HG03064 (cell line): ENCODE results near the gene BMP7.

ENCODE experiments used
- ATAC-seq: cut with Tn5 transposase; IDR thresholded peaks from one replicate; pipeline ENCODE4 v1.9.1; 2021; ENCODE audit warnings: low read depth; ENCODE audit not compliant: unreplicated experiment

BMP7 gene

GRCh38 chr20:57236813-57237584 lies 29.4 kb downstream of the BMP7 start:
- no peak for ATAC-seq

GRCh38 chr20:57234556-57235251 lies 31.7 kb downstream of the BMP7 start:
- no peak for ATAC-seq

DNA sequence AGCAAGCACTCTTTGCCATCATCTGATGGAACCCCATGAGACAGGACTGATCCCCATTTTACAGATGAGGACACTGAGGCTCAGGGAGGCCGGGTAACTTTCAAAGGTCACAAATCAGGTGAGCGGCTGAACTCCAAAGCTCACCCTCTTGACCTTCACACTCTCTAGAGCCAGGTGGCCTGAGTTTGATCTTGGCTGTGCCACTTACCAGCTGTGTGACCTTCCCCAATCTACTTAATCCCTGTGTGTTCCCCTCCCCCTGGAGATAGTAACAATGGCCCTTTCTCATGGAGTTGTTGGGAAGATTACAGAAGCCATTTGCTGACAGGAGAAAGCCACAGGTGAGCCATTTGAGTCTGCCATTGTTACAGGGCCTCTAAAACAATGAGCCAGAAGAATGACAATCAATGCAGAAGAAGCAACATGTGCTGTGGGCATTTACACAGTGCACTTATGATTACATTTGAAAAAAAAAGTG lies 34.5 kb downstream of the BMP7 start:
- no peak for ATAC-seq

GRCh38 chr20:57231161-57231560 lies 35.3 kb downstream of the BMP7 start:
- no peak for ATAC-seq

GRCh38 chr20:57230247-57230646 lies 36.2 kb downstream of the BMP7 start:
- ATAC-seq, result no peak

- ATAC-seq, result no peak
Measured at GRCh38 chr20:57229490-57229889, 37.0 kb downstream of the BMP7 start.

DNA sequence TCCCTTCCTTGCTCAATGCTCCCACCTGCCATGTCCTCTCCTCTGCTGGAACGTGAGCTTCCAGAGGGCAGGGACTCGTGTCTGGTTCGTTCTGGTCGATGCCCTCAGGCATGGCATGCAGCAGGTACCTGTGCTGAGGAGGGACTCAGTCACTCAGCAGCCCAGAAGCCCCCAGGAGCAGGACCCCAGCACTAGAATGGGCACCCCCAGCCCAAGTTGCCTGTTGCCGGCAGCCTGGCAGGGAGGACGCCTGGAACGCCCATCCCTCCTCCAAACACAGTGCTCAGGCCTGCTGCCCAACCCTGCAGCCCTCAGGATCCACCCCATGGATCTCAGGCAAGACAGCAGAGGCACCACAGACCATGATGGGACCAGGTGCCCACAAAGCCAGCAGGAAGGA lies 40.6 kb downstream of the BMP7 start:
- no peak for ATAC-seq

GRCh38 chr20:57225197-57225733 lies 41.2 kb downstream of the BMP7 start:
- no peak for ATAC-seq

- ATAC-seq, result no peak
Measured at GRCh38 chr20:57224641-57225138, 41.8 kb downstream of the BMP7 start.

- no peak for ATAC-seq
Measured at GRCh38 chr20:57223648-57224489, 42.6 kb downstream of the BMP7 start.

GRCh38 chr20:57222631-57222950 lies 43.9 kb downstream of the BMP7 start:
- ATAC-seq, result no peak

- ATAC-seq, result no peak
Measured at GRCh38 chr20:57221916-57222630, 44.4 kb downstream of the BMP7 start.

DNA sequence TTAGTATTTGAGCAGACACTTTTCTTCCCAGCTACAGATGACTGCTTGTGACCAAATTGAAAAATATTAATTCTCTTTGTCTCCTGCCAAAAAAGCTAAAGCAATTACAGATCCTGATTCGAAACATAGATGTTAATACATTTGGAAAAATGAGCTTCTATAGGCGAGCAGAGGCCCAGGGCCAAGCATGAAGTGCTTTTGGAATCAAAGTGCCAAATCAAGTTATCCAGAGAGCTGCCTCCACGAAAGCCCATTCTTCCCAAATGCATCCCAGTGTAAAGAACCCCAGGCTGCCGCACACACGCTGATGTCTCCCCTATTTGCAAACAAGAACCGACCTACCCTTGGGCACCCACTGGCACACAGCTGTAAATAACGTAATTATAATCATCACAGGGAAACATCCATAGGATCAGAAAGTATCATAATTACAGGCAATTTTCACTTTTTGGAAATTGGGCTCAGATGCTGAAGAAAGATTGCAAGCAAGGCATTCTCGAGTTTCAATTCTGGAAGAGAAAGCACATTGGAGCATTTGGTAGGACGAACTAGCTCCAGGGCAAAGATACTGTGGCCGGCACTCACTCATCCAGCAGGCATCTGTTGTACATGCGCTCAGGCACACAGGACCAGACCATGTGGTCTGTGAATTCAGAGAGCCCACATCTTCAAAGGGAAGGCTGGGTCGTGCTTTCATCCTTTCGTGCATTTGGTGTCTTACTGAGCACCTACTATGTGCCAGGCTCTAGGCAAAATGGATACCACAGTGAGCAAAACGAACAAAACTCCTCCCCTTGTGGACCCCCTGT lies 45.9 kb downstream of the BMP7 start:
- ATAC-seq, result no peak

DNA sequence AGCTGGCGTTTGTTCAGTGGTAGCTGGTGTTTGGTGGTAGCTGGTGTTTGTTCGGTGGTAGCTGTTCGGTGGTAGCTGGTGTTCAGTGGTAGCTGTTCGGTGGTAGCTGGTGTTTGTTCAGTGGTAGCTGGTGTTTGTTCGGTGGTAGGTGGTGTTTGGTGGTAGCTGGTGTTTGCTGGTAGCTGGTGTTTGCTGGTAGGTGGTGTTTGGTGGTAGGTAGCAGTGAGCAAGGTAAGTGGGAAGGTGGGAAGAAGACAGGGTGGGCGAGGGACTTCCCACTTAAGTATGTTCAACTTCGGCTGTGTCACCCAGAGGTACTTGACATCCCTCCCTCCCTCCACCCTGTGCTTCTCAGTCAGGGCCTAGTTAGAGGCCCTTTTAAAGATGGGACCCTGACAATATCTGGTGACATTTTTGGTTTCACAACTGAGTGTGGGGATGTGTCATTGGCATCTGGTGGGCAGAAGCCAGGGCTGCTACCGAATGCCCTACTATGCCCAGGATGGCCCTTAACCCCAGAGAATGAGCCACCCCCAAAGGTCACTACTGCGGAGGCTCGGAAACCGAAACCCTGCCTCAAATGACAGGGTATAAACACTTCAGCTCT lies 47.3 kb downstream of the BMP7 start:
- no peak for ATAC-seq

DNA sequence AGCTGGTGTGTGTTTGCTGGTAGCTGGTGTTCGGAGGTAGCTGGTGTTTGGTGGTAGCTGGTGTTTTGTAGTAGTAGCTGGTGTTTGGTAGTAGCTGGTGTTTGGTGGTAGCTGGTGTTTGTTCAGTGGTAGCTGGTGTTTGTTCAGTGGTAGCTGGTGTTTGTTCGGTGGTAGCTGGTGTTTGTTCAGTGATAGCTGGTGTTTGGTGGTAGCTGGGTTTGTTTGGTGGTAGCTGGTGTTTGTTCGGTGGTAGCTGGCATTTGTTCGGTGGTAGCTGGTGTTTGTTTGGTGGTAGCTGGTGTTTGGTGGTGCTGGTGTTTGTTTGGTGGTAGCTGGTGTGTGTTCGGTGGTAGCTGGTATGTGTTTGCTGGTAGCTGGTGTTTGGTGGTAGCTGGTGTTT lies 48.0 kb downstream of the BMP7 start:
- no peak for ATAC-seq

DNA sequence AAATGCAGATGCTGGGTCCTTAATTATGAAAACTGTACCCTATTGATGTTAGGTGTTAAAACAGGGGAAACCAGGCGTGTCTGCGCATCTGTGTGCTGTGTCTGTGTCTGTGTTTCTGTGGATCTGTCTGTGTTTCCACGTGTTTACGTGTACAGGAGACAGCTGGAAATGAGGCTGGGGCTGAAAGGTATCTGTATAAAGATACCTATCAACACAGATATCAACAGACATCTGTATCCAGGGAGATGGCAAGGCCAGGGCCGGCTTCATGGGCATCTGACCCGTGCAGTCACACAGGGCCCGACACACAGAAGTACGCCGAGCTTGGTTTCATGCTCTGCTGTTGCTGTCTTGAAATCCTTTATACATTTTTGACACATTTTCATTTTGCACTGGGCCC lies 48.6 kb downstream of the BMP7 start:
- no peak for ATAC-seq

DNA sequence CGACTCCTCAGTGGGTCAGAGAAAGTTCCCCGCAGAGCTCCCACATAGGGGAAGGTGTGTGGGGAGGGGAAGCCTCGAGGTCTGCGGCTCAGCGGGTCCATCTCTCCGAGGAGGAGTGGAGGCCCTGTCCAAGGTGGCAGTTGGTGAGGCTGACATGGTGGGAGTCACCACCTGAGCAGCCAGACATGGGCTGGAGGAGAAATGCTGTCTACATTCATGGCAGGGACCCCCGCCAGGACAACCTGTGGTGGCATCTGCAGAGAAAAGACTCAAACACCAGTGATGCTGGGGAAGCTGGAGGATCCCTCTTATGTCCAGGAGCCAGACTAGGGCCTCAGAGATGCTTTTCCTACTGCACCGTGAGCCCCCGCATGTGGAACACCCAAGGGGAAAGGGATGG lies 49.8 kb downstream of the BMP7 start:
- ATAC-seq, result no peak

DNA sequence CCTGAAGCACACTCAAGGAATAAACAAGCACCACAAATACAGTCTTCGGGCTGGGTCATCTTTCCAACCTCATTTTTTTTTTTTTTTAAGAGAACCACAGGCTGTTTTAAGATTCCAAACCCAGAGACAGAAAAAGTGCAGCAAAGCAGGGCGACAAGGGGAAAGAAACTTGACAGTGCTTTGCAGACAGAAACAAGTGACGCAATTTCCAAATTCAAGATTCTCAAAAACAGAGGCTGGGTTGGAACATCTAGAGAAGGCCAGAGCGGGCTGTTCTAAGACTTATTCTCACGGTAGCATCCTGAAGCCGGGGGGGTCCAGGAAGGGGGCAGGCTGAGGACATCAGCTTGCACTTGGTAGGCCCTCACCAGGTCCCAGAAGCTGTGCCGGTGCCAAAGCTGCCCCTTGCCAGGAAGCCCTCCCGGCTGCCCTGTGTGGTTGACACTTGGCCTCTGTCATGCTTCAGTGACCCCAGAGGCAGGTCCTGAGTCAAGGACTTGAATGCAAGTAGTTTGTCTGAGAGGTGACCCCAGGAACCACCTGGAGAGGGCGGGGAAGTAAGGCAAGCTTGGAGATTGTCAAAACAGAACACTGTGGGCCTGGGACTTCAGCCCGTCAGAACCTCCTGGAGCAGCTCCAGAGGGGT lies 50.5 kb downstream of the BMP7 start:
- no peak for ATAC-seq

GRCh38 chr20:57215426-57215825 lies 51.0 kb downstream of the BMP7 start:
- ATAC-seq, result no peak
